Breast epithelium (tissue), 4 donors: ENCODE results near the gene LMO1. TPM values are rescaled to one million over a fixed set of nuclear protein-coding genes. Genes with fewer than 3 reads are reported as not detected.

Experiments
- DNase-seq, 2 donors: peaks; one replicate each; pipeline ENCODE4 v3.0.0-alpha.2; 2019; ENCODE audit warnings: low spot score in 2 of 2
- H3K27ac ChIP-seq, 2 donors: fragments of 200-600 bp; sonication (generic) in 1 of 2; one replicate each; pipeline ENCODE4 v1.5.1; 2016 to 2019; ENCODE audit warnings: mild to moderate bottlenecking in 1 of 2
- H3K27me3 ChIP-seq, 2 donors: fragments of 200-600 bp; sonication (generic) in 1 of 2; one replicate each; pipeline versions ENCODE4 v1.5.1 to v1.6.0; 2017 to 2019; ENCODE audit warnings: control low read depth in 1 of 2, mild to moderate bottlenecking in 1 of 2
- H3K36me3 ChIP-seq: fragments of 200-600 bp; one replicate; pipeline ENCODE4 v1.5.1; 2019
- H3K4me1 ChIP-seq, 2 donors: fragments of 200-600 bp; sonication (generic); one replicate each; pipeline ENCODE4 v1.5.1; 2016 to 2019; ENCODE audit warnings: control low read depth in 1 of 2
- H3K4me3 ChIP-seq, 3 donors: fragments of 200-600 bp; sonication (generic); 1 replicate in 2 of 3; 2 replicates in 1 of 3; pipeline ENCODE4 v1.5.1; 2016 to 2019; ENCODE audit warnings: mild to moderate bottlenecking in 3 of 3, moderate library complexity in 2 of 3
- H3K9me3 ChIP-seq, 2 donors: fragments of 200-600 bp; sonication (generic) in 1 of 2; one replicate each; pipeline ENCODE4 v1.5.1; 2016 to 2019; ENCODE audit warnings: control low read depth in 1 of 2
- POLR2A ChIP-seq: fragments of 450-650 bp; IDR thresholded peaks from one replicate; pipeline ENCODE4 v1.6.1; 2016; ENCODE audit warnings: antibody characterized with exemption, mild to moderate bottlenecking, moderate library complexity
- POLR2AphosphoS5 ChIP-seq, 3 donors: sonication (generic); formaldehyde crosslinking; IDR thresholded peaks; one replicate each; pipeline ENCODE4 v1.6.1; 2017; ENCODE audit warnings: antibody characterized with exemption in 3 of 3
- intact Hi-C: fragments of 100-400 bp; cut with DNase I; formaldehyde crosslinking; loops from one replicate; pipeline ENCODE4 v1.15.1; 2023; ENCODE audit warnings: low total_unique reads
- total RNA-seq, 3 donors: library from RNA; depleted of rRNA; stranded (reverse); fragments of >200 nt; gene quantifications; one replicate each; pipeline ENCODE4 v1.1.0, GENCODE V29; 2016
- TF ChIP-seq, protein P1 (sequence below), 3 donors: fragments of 450-650 bp; IDR thresholded peaks; one replicate each; pipeline ENCODE4 v1.5.1; 2016 to 2017; ENCODE audit warnings: antibody characterized with exemption in 3 of 3, mild to moderate bottlenecking in 3 of 3, moderate library complexity in 3 of 3

Gene LMO1
- total RNA-seq, 3 donors from 2014 or later = not detected

DNA sequence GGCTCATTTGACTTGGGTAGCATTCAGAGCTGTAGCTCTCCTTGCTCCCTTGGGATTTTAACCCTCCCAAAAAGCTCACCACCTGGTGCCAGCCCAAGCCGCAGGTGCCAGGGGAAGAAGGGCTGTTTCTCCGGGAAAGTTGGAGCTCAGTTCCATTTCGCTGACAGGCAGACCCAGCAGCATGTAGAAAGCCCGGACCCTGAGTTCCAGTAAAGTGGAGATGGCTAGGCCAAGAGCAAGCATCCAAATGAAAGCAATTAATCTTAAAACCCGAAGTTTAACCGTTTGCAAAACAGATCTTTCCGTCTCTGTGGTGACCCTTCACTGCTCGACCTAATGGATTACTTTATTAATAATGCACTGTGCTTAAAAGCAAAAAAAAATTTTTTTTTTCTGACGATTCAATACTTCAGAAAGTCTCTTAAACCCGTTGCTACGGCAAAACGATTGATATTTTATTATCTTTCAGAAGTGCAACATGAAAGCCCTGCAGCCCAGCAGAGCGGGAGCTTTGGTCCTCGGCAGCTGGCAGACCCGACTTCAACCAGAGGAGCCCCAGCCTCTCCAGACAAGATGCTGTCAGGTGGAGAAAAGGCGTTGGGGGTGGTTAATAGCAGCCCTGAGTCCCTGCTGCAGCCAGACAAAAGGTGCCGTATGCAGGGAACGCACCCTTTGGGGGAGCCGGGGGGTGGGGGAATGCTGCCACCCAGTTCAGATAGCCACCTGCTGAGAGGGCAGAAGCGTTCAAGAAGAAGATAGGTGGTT is 3.3 kb downstream of the LMO1 start:
- no peaks in the 10 kb centered on the region for H3K9me3 ChIP-seq
- intact Hi-C loops = no loop called here
- no peaks in the 10 kb centered on the region for H3K36me3 ChIP-seq
- no peak overlapping the region for H3K27ac ChIP-seq
- TF ChIP-seq, protein P1, sequence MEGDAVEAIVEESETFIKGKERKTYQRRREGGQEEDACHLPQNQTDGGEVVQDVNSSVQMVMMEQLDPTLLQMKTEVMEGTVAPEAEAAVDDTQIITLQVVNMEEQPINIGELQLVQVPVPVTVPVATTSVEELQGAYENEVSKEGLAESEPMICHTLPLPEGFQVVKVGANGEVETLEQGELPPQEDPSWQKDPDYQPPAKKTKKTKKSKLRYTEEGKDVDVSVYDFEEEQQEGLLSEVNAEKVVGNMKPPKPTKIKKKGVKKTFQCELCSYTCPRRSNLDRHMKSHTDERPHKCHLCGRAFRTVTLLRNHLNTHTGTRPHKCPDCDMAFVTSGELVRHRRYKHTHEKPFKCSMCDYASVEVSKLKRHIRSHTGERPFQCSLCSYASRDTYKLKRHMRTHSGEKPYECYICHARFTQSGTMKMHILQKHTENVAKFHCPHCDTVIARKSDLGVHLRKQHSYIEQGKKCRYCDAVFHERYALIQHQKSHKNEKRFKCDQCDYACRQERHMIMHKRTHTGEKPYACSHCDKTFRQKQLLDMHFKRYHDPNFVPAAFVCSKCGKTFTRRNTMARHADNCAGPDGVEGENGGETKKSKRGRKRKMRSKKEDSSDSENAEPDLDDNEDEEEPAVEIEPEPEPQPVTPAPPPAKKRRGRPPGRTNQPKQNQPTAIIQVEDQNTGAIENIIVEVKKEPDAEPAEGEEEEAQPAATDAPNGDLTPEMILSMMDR (IDR thresholded peaks at IDR 0.05) = no peak
- TF ChIP-seq POLR2A = no peak
- no peak for TF ChIP-seq POLR2AphosphoS5 (IDR thresholded peaks at IDR 0.05)
- peaks cover 3 to 5% of the 10 kb centered on the region in 2 donors for H3K4me1 ChIP-seq
- DNase-seq = peak in 1 of 2 donors; percentile 17
- peaks cover 0 to 38% of the 10 kb centered on the region in 2 donors for H3K27me3 ChIP-seq
- no peak overlapping the region for H3K4me3 ChIP-seq

DNA sequence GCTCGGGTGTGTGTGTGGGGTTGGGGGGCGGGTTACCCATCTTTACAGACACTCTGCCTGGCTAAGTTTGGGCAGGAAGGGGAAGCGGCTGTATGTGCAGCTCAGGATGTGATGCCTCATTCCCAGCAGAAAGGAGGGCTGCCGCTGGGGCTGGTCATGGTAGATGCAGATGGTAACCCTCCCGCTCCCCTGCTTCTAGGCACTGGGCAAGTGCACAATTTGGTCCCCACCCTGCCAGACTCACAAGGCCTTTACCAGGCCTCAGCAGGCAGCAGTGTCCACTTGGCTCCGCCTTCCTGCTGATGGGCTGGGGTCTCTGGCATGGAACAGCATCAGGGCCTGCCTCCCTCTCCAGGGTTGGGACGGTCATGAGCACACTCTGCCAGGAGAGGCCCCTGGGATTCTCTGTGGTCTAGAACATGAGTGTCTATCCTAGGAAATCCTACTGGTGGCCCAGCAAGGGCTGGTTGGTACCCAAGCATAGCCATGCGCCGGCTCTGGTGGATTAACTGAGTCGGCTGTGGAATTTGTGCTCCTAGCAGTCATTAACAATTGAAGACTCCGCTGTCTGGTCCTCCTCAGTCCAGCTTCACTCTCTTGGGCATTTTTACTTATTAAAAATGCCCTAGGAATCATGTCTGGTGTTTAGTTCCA is 4.2 kb downstream of the LMO1 start:
- peak in 1 of 2 donors; percentile 25 for DNase-seq
- no peaks in the 10 kb centered on the region for H3K36me3 ChIP-seq
- H3K4me3 ChIP-seq = no peak overlapping the region
- intact Hi-C loops = no loop called here
- TF ChIP-seq POLR2A (no peak), POLR2AphosphoS5 (IDR thresholded peaks at IDR 0.05) (no peak)
- TF ChIP-seq, protein P1 (IDR thresholded peaks at IDR 0.05) = no peak
- peaks cover 0 to 31% of the 10 kb centered on the region in 2 donors for H3K27me3 ChIP-seq
- no peak overlapping the region for H3K27ac ChIP-seq
- H3K4me1 ChIP-seq = peaks cover 3 to 5% of the 10 kb centered on the region in 2 donors
- H3K9me3 ChIP-seq = no peaks in the 10 kb centered on the region

DNA sequence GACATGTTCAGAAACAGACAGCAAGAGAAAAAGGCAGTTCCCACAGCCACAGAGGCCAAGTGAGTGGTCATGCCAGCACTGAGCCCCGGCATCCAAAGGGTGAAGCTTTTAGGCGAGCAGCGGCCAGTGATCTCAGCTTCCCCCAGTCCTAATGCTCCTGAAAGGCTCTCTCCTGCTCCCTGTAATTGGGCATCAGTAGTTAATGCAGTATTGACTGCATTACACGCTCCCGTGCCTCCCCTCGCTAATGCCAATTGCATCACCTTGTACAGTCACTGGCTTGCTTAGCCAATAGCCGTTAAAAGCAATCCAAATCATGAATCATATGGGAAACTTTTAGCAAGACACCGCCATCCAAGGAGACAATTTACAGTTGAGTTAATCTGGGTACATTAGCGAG is 4.9 kb downstream of the LMO1 start:
- Histone ChIP-seq H3K27me3 (peaks cover 0 to 27% of the 10 kb centered on the region in 2 donors), H3K4me1 (peaks cover 1 to 5% of the 10 kb centered on the region in 2 donors), H3K9me3 (no peaks in the 10 kb centered on the region), H3K36me3 (no peaks in the 10 kb centered on the region), H3K27ac (no peak overlapping the region), H3K4me3 (no peak overlapping the region)
- intact Hi-C loops = no loop called here
- no peak for DNase-seq
- TF ChIP-seq, protein P1 (IDR thresholded peaks at IDR 0.05) = no peak
- TF ChIP-seq POLR2A (no peak), POLR2AphosphoS5 (IDR thresholded peaks at IDR 0.05) (no peak)

DNA sequence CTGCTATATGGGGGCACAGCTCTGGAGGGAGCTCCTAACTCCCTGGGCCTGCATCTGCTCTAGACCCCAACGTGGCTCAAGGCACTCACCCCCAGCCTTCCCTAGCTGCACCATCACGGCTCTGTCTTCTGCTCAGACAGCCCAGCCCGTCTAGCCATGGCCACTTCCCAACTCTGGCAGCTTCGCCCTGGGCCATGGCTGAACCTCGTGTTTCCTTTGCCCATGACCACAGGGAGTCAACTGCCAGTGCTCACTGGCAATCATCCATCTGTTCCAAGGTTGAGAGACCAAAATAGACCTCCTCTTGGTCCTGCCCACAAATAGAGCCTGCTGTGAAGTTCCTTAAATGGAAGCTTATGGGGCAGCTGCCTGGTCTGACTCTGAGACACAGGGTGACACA is 5.4 kb downstream of the LMO1 start:
- no peak overlapping the region for H3K4me3 ChIP-seq
- no peaks in the 10 kb centered on the region for H3K9me3 ChIP-seq
- H3K27me3 ChIP-seq = peaks cover 0 to 27% of the 10 kb centered on the region in 2 donors
- H3K36me3 ChIP-seq = no peaks in the 10 kb centered on the region
- intact Hi-C loops = no loop called here
- H3K4me1 ChIP-seq = peaks cover 0 to 2% of the 10 kb centered on the region in 2 donors
- H3K27ac ChIP-seq = no peak overlapping the region
- no peak for DNase-seq
- TF ChIP-seq POLR2A (no peak), POLR2AphosphoS5 (IDR thresholded peaks at IDR 0.05) (no peak)
- TF ChIP-seq, protein P1 (IDR thresholded peaks at IDR 0.05) = no peak

DNA sequence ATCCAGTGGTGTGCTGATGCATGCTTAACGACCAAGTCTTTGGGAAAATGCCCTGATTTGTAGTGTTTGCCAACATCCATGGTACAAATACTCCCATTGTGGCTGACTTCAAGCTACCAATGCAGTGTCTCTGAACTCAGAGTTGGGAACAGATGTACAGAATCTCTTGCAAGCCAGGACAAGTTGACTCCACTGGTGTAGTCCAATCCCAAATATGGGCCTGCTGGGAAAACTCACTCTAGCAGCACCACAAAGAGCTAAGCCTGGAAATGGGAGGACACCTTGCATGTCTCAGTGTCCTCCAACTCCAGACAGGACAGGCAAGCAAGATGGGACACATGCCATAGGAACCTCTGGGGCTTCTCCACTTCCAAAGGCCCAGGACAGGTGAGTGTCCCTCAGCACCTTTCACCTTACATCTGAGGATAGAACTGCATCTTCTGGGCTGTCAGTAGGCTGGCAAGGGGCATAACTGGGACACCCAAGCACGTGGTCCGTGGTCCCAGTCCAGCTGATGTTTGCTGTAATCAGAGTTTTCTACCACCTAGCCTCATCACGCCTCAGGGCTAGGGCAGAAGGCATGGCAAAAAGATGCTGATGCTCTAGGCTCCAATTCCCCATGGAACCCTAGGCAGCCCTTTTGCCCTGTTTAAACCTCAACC is 6.5 kb downstream of the LMO1 start:
- Histone ChIP-seq H3K4me3 (no peak overlapping the region), H3K27ac (no peak overlapping the region), H3K27me3 (peaks cover 0 to 24% of the 10 kb centered on the region in 2 donors), H3K9me3 (no peaks in the 10 kb centered on the region), H3K4me1 (no peaks in the 10 kb centered on the region), H3K36me3 (no peaks in the 10 kb centered on the region)
- peak in 1 of 2 donors; percentile 20 for DNase-seq
- TF ChIP-seq, protein P1 (IDR thresholded peaks at IDR 0.05) = no peak
- no peak for TF ChIP-seq POLR2AphosphoS5 (IDR thresholded peaks at IDR 0.05)
- no peak for TF ChIP-seq POLR2A
- intact Hi-C loops = no loop called here
